HEK293 (cell line): ENCODE data around the gene TPM4.

ENCODE experiments used
- CTCF ChIA-PET: fragments of 350-600 bp; formaldehyde crosslinking; extraction: SDS; loops from one replicate; lab custom pipeline; 2021; ENCODE audit warnings: antibody characterized with exemption; lab: Yijun Ruan, JAX
- POLR2A ChIA-PET: fragments of 300-600 bp; formaldehyde crosslinking; extraction: SDS; loops from one replicate; lab custom pipeline; 2020; ENCODE audit warnings: antibody characterized with exemption, inconsistent platforms; lab: Yijun Ruan, JAX
- H3K27ac ChIP-seq: fragments of 200-500 bp; sonication (Bioruptor generic); 2 replicates; pipeline ENCODE4 v1.5.1; 2014; ENCODE audit warnings: low read depth, low read length, control low read depth, inconsistent platforms; ENCODE audit errors: extremely low read depth
- H3K36me3 ChIP-seq, 2 experiments: fragments of 200-500 bp in 1 of 2; sonication (Bioruptor generic) in 1 of 2; 1 replicate in 1 of 2; 2 replicates in 1 of 2; pipeline ENCODE4 v1.5.1; 2014 to 2017; ENCODE audit warnings: inconsistent platforms in 2 of 2, low read length in 2 of 2; ENCODE audit not compliant: control insufficient read depth in 2 of 2, insufficient read depth in 1 of 2
- H3K4me1 ChIP-seq: fragments of 200-500 bp; sonication (Bioruptor generic); 2 replicates; pipeline ENCODE4 v1.5.1; 2014; ENCODE audit warnings: mild to moderate bottlenecking, low read length, inconsistent platforms; ENCODE audit not compliant: control insufficient read depth, insufficient read depth
- H3K4me3 ChIP-seq: 2 replicates; pipeline ENCODE4 v1.5.1; 2011; ENCODE audit warnings: low read depth, mild to moderate bottlenecking, control low read depth, low read length, moderate library complexity
- H3K9me3 ChIP-seq: fragments of 200-500 bp; sonication (Bioruptor generic); 2 replicates; pipeline ENCODE4 v1.5.1; 2014; ENCODE audit warnings: low read depth, low read length, inconsistent platforms; ENCODE audit not compliant: control insufficient read depth, insufficient read depth
- BCL11B ChIP-seq: fragments of 450-650 bp; formaldehyde crosslinking; IDR thresholded peaks from 2 replicates; pipeline ENCODE4 v1.5.1; 2016; ENCODE audit warnings: low read depth, missing biosample characterization, missing genetic modification characterization
- HOXA7 ChIP-seq: sonication (generic); formaldehyde crosslinking; IDR thresholded peaks from 2 replicates; pipeline ENCODE4 v1.8.1; 2022; ENCODE audit warnings: missing genetic modification reagents, borderline replicate concordance
- IKZF3 ChIP-seq: fragments of 450-650 bp; IDR thresholded peaks from 2 replicates; pipeline ENCODE4 v1.5.0; 2018; ENCODE audit warnings: missing biosample characterization, mild to moderate bottlenecking, missing genetic modification characterization, moderate library complexity
- OSR2 ChIP-seq: fragments of 450-650 bp; formaldehyde crosslinking; IDR thresholded peaks from 2 replicates; pipeline ENCODE4 v1.5.1; 2016; ENCODE audit warnings: missing biosample characterization, missing genetic modification characterization
- PRDM1 ChIP-seq: fragments of 450-650 bp; formaldehyde crosslinking; IDR thresholded peaks from 2 replicates; pipeline ENCODE4; 2016; ENCODE audit warnings: missing biosample characterization, missing genetic modification characterization
- SP7 ChIP-seq: fragments of 450-650 bp; formaldehyde crosslinking; IDR thresholded peaks from 2 replicates; pipeline ENCODE4 v1.5.1; 2016; ENCODE audit warnings: missing biosample characterization, missing genetic modification characterization
- ZBTB1 ChIP-seq: fragments of 450-650 bp; formaldehyde crosslinking; IDR thresholded peaks from 2 replicates; pipeline ENCODE4 v1.5.1; 2016; ENCODE audit warnings: missing biosample characterization, missing genetic modification characterization
- ZNF140 ChIP-seq: fragments of 450-650 bp; formaldehyde crosslinking; IDR thresholded peaks from 2 replicates; pipeline ENCODE4 v1.5.1; 2016; ENCODE audit warnings: missing biosample characterization, missing genetic modification characterization
- ZNF155 ChIP-seq: fragments of 450-650 bp; formaldehyde crosslinking; IDR thresholded peaks from 2 replicates; pipeline ENCODE4 v1.5.1; 2016; ENCODE audit warnings: missing biosample characterization, missing genetic modification characterization
- ZNF202 ChIP-seq: fragments of 450-650 bp; formaldehyde crosslinking; IDR thresholded peaks from 2 replicates; pipeline ENCODE4 v1.5.1; 2016; ENCODE audit warnings: missing biosample characterization, missing genetic modification characterization, borderline replicate concordance
- ZNF214 ChIP-seq: fragments of 450-650 bp; formaldehyde crosslinking; IDR thresholded peaks from 2 replicates; pipeline ENCODE4 v1.5.1; 2017; ENCODE audit warnings: missing biosample characterization, mild to moderate bottlenecking, missing genetic modification characterization, borderline replicate concordance
- ZNF223 ChIP-seq: fragments of 450-650 bp; formaldehyde crosslinking; IDR thresholded peaks from 2 replicates; pipeline ENCODE4 v1.5.1; 2016; ENCODE audit warnings: missing biosample characterization, missing genetic modification characterization
- ZNF26 ChIP-seq: fragments of 450-650 bp; formaldehyde crosslinking; IDR thresholded peaks from 2 replicates; pipeline ENCODE4 v1.5.1; 2016; ENCODE audit warnings: missing biosample characterization, missing genetic modification characterization
- ZNF302 ChIP-seq: fragments of 450-650 bp; formaldehyde crosslinking; IDR thresholded peaks from 2 replicates; pipeline ENCODE4 v1.5.1; 2016; ENCODE audit warnings: missing biosample characterization, missing genetic modification characterization, low read depth
- ZNF311 ChIP-seq: fragments of 450-650 bp; formaldehyde crosslinking; IDR thresholded peaks from 2 replicates; pipeline ENCODE4 v1.5.1; 2017; ENCODE audit warnings: missing biosample characterization, missing genetic modification characterization, borderline replicate concordance
- ZNF398 ChIP-seq: fragments of 450-650 bp; formaldehyde crosslinking; IDR thresholded peaks from 2 replicates; pipeline ENCODE4 v1.5.1; 2017; ENCODE audit warnings: missing biosample characterization, missing genetic modification characterization
- ZNF404 ChIP-seq: fragments of 450-650 bp; formaldehyde crosslinking; IDR thresholded peaks from 2 replicates; pipeline ENCODE4 v1.5.1; 2017; ENCODE audit warnings: missing biosample characterization, missing genetic modification characterization
- ZNF433 ChIP-seq: fragments of 450-650 bp; formaldehyde crosslinking; IDR thresholded peaks from 2 replicates; pipeline ENCODE4 v1.5.1; 2016; ENCODE audit warnings: missing biosample characterization, missing genetic modification characterization, low read depth
- ZNF610 ChIP-seq: fragments of 450-650 bp; formaldehyde crosslinking; IDR thresholded peaks from 2 replicates; pipeline ENCODE4 v1.5.1; 2016; ENCODE audit warnings: missing biosample characterization, missing genetic modification characterization, borderline replicate concordance
- ZNF658 ChIP-seq: fragments of 450-650 bp; formaldehyde crosslinking; IDR thresholded peaks from 2 replicates; pipeline ENCODE4; 2016; ENCODE audit warnings: missing biosample characterization, missing genetic modification characterization
- ZNF747 ChIP-seq: fragments of 450-650 bp; formaldehyde crosslinking; IDR thresholded peaks from 2 replicates; pipeline ENCODE4 v1.5.1; 2016; ENCODE audit warnings: missing biosample characterization, missing genetic modification characterization
- ZNF830 ChIP-seq: fragments of 450-650 bp; IDR thresholded peaks from 2 replicates; pipeline ENCODE4 v1.5.0; 2018; ENCODE audit warnings: missing biosample characterization, missing genetic modification characterization, low read depth, mild to moderate bottlenecking, moderate library complexity
- ZSCAN16 ChIP-seq: fragments of 450-650 bp; formaldehyde crosslinking; IDR thresholded peaks from 2 replicates; pipeline ENCODE4 v1.5.1; 2016; ENCODE audit warnings: missing biosample characterization, missing genetic modification characterization
- TF ChIP-seq, protein P1 (sequence below): fragments of 450-650 bp; formaldehyde crosslinking; IDR thresholded peaks from 2 replicates; pipeline ENCODE4 v1.5.1; 2016; ENCODE audit warnings: missing biosample characterization, missing genetic modification characterization
- TF ChIP-seq, protein P2 (sequence below): fragments of 450-650 bp; formaldehyde crosslinking; IDR thresholded peaks from 2 replicates; pipeline ENCODE4 v1.5.1; 2016; ENCODE audit warnings: missing biosample characterization, missing genetic modification characterization
- TF ChIP-seq, protein P3 (sequence below): fragments of 450-650 bp; formaldehyde crosslinking; conservative IDR thresholded peaks from 2 replicates; pipeline ENCODE4 v1.5.1; 2016; ENCODE audit warnings: low read depth, missing biosample characterization, missing genetic modification characterization

Gene TPM4

DNA sequence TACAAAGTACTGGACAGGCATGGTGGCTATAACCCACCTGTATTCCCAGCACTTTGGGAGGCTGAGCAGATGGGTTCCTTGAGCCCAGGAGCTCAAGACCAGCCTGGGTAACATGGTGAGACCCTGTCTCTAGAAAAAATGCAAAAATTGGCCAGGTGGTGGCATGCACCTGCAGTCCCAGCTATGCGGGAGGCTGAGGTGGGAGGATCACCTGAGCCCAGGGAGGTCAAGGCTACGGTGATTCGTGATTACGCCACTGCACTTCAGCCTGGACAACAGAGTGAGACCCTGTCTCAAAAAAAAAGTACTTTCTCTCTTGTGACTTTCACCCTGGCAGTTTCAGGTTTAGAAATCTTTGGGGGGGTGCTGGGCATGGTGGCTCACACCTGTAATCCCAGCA is 24.2 kb downstream of the TPM4 start:
- no peaks in the 10 kb centered on the region for H3K4me1 ChIP-seq
- CTCF ChIA-PET = interaction anchor here (1.0 kb wide), 1 partner anchor 38 kb away, joined by 4 read pairs; no protein-coding TSS in a partner anchor
- no peak overlapping the region for H3K27ac ChIP-seq
- H3K9me3 ChIP-seq = no peaks in the 10 kb centered on the region
- TF ChIP-seq ZNF658 (tag by site-specific recombination) = no peak
- TF ChIP-seq ZNF610 (tag by site-specific recombination) = no peak
- TF ChIP-seq ZNF155 (tag by site-specific recombination) = no peak
- no peak for TF ChIP-seq ZNF311
- no peak for TF ChIP-seq IKZF3 (tag by site-specific recombination)
- TF ChIP-seq ZNF202 = no peak
- no peak for TF ChIP-seq SP7 (tag by site-specific recombination)
- no peak for TF ChIP-seq ZBTB1 (tag by site-specific recombination)
- no peak for TF ChIP-seq ZNF433 (tag by site-specific recombination)
- TF ChIP-seq OSR2 (tag by site-specific recombination) = no peak
- TF ChIP-seq, protein P1, sequence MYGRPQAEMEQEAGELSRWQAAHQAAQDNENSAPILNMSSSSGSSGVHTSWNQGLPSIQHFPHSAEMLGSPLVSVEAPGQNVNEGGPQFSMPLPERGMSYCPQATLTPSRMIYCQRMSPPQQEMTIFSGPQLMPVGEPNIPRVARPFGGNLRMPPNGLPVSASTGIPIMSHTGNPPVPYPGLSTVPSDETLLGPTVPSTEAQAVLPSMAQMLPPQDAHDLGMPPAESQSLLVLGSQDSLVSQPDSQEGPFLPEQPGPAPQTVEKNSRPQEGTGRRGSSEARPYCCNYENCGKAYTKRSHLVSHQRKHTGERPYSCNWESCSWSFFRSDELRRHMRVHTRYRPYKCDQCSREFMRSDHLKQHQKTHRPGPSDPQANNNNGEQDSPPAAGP = no peak
- no peak for TF ChIP-seq ZNF140 (tag by site-specific recombination)
- H3K4me3 ChIP-seq = no peak overlapping the region
- H3K36me3 ChIP-seq = peaks cover 38 to 75% of the 10 kb centered on the region in 2 experiments
- POLR2A ChIA-PET = no interaction called here

DNA sequence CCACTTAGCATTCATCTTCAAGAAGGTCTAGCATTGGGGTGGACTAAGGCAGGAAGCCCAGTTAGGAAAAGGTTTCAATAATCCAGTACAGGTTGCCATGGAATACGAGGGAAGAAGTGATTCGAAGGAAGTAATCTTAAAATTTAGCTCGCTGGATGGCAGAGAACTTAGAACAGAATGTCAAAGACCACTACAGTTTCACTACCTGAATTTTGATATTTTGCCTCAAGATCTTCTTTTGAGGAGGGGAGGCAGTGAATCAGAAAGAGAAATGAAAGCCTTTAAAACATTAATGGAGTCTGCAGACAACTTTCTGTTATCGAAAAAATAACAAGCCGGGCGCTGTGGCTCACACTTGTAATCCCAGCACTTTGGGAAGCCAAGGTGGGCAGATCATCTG is 28.4 kb downstream of the TPM4 start:
- H3K4me1 ChIP-seq = no peaks in the 10 kb centered on the region
- ChIA-PET POLR2A (interaction anchor here (0.7 kb wide), 1 partner anchor 157 kb away, joined by 3 read pairs; no protein-coding TSS in a partner anchor), CTCF (interaction anchor here (0.6 kb wide), 2 partner anchors 23 to 54 kb away, joined by 3 read pairs; no protein-coding TSS in a partner anchor)
- no peak overlapping the region for H3K4me3 ChIP-seq
- no peak overlapping the region for H3K27ac ChIP-seq
- peaks cover 16 to 40% of the 10 kb centered on the region in 2 experiments for H3K36me3 ChIP-seq
- TF ChIP-seq ZBTB1 (tag by site-specific recombination) (no peak), ZNF404 (no peak), ZNF398 (no peak), BCL11B (tag by site-specific recombination) (no peak), HOXA7 (no peak), ZNF747 (tag by site-specific recombination) (no peak), ZNF223 (tag by site-specific recombination) (no peak), ZSCAN16 (no peak), PRDM1 (tag by site-specific recombination) (no peak), ZNF830 (tag by site-specific recombination) (no peak), ZNF302 (tag by site-specific recombination) (no peak), ZNF214 (tag by site-specific recombination) (no peak), ZNF26 (tag by site-specific recombination) (no peak)
- TF ChIP-seq, protein P2, sequence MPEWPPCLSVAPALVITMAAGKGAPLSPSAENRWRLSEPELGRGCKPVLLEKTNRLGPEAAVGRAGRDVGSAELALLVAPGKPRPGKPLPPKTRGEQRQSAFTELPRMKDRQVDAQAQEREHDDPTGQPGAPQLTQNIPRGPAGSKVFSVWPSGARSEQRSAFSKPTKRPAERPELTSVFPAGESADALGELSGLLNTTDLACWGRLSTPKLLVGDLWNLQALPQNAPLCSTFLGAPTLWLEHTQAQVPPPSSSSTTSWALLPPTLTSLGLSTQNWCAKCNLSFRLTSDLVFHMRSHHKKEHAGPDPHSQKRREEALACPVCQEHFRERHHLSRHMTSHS (tag by site-specific recombination) = no peak
- TF ChIP-seq, protein P3, sequence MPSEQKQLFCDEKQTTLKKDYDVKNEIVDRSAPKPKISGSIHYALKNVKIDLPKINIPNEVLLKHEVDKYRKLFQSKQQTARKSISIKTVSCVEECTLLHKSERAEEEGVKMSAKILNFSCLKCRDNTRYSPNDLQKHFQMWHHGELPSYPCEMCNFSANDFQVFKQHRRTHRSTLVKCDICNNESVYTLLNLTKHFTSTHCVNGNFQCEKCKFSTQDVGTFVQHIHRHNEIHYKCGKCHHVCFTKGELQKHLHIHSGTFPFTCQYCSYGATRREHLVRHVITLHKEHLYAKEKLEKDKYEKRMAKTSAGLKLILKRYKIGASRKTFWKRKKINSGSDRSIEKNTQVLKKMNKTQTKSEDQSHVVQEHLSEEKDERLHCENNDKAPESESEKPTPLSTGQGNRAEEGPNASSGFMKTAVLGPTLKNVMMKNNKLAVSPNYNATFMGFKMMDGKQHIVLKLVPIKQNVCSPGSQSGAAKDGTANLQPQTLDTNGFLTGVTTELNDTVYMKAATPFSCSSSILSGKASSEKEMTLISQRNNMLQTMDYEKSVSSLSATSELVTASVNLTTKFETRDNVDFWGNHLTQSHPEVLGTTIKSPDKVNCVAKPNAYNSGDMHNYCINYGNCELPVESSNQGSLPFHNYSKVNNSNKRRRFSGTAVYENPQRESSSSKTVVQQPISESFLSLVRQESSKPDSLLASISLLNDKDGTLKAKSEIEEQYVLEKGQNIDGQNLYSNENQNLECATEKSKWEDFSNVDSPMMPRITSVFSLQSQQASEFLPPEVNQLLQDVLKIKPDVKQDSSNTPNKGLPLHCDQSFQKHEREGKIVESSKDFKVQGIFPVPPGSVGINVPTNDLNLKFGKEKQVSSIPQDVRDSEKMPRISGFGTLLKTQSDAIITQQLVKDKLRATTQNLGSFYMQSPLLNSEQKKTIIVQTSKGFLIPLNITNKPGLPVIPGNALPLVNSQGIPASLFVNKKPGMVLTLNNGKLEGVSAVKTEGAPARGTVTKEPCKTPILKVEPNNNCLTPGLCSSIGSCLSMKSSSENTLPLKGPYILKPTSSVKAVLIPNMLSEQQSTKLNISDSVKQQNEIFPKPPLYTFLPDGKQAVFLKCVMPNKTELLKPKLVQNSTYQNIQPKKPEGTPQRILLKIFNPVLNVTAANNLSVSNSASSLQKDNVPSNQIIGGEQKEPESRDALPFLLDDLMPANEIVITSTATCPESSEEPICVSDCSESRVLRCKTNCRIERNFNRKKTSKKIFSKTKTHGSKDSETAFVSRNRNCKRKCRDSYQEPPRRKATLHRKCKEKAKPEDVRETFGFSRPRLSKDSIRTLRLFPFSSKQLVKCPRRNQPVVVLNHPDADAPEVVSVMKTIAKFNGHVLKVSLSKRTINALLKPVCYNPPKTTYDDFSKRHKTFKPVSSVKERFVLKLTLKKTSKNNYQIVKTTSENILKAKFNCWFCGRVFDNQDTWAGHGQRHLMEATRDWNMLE (tag by site-specific recombination) = no peak
- no peaks in the 10 kb centered on the region for H3K9me3 ChIP-seq
